Measurements from ENCODE around the gene ANKRD33. TPM values are rescaled to one million over a fixed set of nuclear protein-coding genes. Genes with fewer than 3 reads are reported as not detected.

Gene ANKRD33
- total RNA-seq (2014; rRNA removed; shearing (Covaris generic)) (not detected in 2 replicates), total RNA-seq (2022) (not detected in 2 replicates), Bru-seq, nascent RNA (not detected), BruChase-seq, experiment 1, labeled RNA remaining after a 6-hour chase (not detected), BruChase-seq, experiment 2, labeled RNA remaining after a 2-hour chase (not detected)
- long read RNA-seq, result 0 reads

DNA sequence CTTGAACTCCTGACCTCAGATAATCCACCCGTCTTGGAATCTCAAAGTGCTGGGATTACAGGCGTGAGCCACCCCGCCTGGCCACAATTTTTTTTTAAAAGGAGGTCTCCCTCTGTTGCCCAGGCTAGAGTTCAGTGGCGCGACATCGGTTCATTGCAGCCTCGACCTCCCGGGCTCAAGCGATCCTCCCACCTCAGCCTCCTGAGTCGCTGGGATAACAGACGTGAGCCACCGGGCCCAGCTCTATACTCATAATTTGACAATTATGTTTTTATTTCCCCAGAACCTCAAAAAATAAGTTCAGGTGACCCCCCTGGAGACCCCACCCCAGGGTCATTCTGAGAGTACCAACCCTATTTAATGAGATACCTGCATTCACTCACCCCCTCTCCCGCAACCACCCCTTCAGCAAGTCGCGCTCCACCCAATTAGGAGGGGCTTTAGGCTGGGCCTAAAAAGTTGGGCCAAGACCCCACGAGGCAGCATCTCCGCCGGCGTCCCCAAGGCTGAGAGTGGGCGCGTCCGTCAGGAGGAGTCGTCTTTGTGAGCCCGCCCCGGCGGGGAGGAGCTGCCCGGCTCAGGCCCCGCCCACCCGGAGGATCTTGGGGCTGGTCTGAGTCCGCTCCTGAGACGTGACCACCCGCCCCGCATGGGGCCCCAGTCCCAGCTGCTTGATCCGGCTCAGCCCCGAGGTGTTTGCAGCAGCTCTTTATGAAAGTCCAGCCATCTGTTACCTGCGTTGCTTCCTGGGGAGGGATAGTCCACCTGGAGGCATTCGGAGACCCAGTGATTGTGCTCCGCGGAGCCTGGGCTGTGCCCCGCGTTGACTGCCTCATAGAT is at the start of gene ANKRD33:
ANKRD33 (plus strand) TSS at position 628 of the 840 bp plus-strand sequence; CDS start at position 712, 84 bp downstream.
- no peaks in the 10 kb centered on the region for H3K9me2 ChIP-seq (ENCODE audit: insufficient read depth, low read length)
- peaks cover 6% of the 10 kb centered on the region; the same call in 1 of the 2 replicates for H3K9me3 ChIP-seq (ENCODE audit: low read length)
- ChIA-PET CTCF (ENCODE audit: unreplicated experiment) (no interaction called here), POLR2A (interaction anchor here (0.6 kb wide), 1 partner anchor 12 kb away, joined by 3 read pairs; no protein-coding TSS in a partner anchor)
- no peaks in the 10 kb centered on the region for H4K20me1 ChIP-seq (ENCODE audit: insufficient read depth, low read length)
- peaks cover 9% of the 10 kb centered on the region for H3K4me1 ChIP-seq (ENCODE audit: insufficient read depth, low read length, poor library complexity, severe bottlenecking)
- no peak within 1 kb of the TSS for H3K4me2 ChIP-seq (ENCODE audit: low read length)
- no TSS peak for BruUV-seq (replicated peaks)
- H2AFZ ChIP-seq (ENCODE audit: low read length), result no peak within 1 kb of the TSS
- H3K79me2 ChIP-seq (ENCODE audit: insufficient read depth, low read depth, low read length), result no peaks in the 10 kb centered on the region
- H3K4me3 ChIP-seq (ENCODE audit: low read depth, low read length, poor library complexity, severe bottlenecking), result no peak within 1 kb of the TSS
- H3K27ac ChIP-seq (ENCODE audit: low read depth, low read length, poor library complexity, severe bottlenecking), result no peak within 1 kb of the TSS
- intact Hi-C loops (cut with micrococcal nuclease; ENCODE audit: unreplicated experiment), result no loop called here
- no peak for TF ChIP-seq EZH2phosphoT487 (IDR thresholded peaks at IDR 0.05; ENCODE audit: borderline replicate concordance, low read depth, low read length)
- TF ChIP-seq, protein P1, sequence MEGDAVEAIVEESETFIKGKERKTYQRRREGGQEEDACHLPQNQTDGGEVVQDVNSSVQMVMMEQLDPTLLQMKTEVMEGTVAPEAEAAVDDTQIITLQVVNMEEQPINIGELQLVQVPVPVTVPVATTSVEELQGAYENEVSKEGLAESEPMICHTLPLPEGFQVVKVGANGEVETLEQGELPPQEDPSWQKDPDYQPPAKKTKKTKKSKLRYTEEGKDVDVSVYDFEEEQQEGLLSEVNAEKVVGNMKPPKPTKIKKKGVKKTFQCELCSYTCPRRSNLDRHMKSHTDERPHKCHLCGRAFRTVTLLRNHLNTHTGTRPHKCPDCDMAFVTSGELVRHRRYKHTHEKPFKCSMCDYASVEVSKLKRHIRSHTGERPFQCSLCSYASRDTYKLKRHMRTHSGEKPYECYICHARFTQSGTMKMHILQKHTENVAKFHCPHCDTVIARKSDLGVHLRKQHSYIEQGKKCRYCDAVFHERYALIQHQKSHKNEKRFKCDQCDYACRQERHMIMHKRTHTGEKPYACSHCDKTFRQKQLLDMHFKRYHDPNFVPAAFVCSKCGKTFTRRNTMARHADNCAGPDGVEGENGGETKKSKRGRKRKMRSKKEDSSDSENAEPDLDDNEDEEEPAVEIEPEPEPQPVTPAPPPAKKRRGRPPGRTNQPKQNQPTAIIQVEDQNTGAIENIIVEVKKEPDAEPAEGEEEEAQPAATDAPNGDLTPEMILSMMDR (conservative IDR thresholded peaks at IDR 0.05; ENCODE audit: low read length), result no peak
- no peaks in the 10 kb centered on the region for H3K36me3 ChIP-seq (ENCODE audit: insufficient read depth, low read length)
- DNase-seq (ENCODE audit: low spot score), result no peak

DNA sequence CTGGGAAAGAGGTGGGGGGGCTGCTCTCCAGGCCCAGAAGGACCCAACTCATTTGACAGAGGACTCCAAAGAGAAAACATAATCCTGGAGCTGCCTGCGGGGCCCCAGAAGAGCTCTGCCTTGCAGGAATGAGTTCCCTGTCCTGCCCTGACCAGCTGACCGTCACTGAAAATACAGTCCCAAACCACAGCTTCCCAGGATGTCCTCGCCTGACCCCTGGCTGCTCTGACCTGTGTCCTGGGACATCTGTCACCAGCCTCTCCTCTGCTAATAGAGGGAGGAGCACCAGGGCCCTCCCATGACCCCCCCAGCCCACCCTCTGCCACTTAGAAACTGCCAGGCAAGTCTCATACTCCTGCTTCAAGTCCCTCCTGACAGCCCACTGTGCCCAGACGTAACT is 49.1 kb upstream of the ANKRD33 start:
- TF ChIP-seq, protein P1 (conservative IDR thresholded peaks at IDR 0.05; ENCODE audit: low read length), result no peak
- no peak for TF ChIP-seq EZH2phosphoT487 (IDR thresholded peaks at IDR 0.05; ENCODE audit: borderline replicate concordance, low read depth, low read length)
- Histone ChIP-seq H3K27ac (ENCODE audit: low read depth, low read length, poor library complexity, severe bottlenecking) (no peak overlapping the region), H4K20me1 (ENCODE audit: insufficient read depth, low read length) (no peaks in the 10 kb centered on the region), H3K9me2 (ENCODE audit: insufficient read depth, low read length) (no peaks in the 10 kb centered on the region), H3K9me3 (ENCODE audit: low read length) (no peaks in the 10 kb centered on the region), H3K4me2 (ENCODE audit: low read length) (no peak overlapping the region), H3K4me1 (ENCODE audit: insufficient read depth, low read length, poor library complexity, severe bottlenecking) (no peaks in the 10 kb centered on the region), H2AFZ (ENCODE audit: low read length) (no peak overlapping the region), H3K4me3 (ENCODE audit: low read depth, low read length, poor library complexity, severe bottlenecking) (no peak overlapping the region), H3K36me3 (ENCODE audit: insufficient read depth, low read length) (no peaks in the 10 kb centered on the region), H3K79me2 (ENCODE audit: insufficient read depth, low read depth, low read length) (no peaks in the 10 kb centered on the region)
- intact Hi-C loops (cut with micrococcal nuclease; ENCODE audit: unreplicated experiment), result no loop called here
- POLR2A ChIA-PET, result no interaction called here
- DNase-seq (ENCODE audit: low spot score), result no peak
- CTCF ChIA-PET (ENCODE audit: unreplicated experiment), result no interaction called here
- BruUV-seq (replicated peaks), result no TSS peak
